ENCODE results near the gene TSPAN33. TPM values are rescaled to one million over a fixed set of nuclear protein-coding genes. Genes with fewer than 3 reads are reported as not detected.

The TSPAN33 gene
- total RNA-seq, 1 donor from 2014 or later = 6.6 TPM

Other genes with a start within 250 kb of the TSPAN33 start
- 2.2 TPM for gene KCP, start 234.0 kb upstream of the TSPAN33 start, total RNA-seq (ENCODE audit: unreplicated experiment)
- gene IRF5, start 206.8 kb upstream of the TSPAN33 start, total RNA-seq (ENCODE audit: unreplicated experiment) = not detected
- 53.8 TPM for gene TNPO3, start 89.6 kb upstream of the TSPAN33 start, total RNA-seq (ENCODE audit: unreplicated experiment)
- 5.9 TPM for gene SMO, start 43.9 kb downstream of the TSPAN33 start, total RNA-seq (ENCODE audit: unreplicated experiment)
- gene AHCYL2, start 80.3 kb downstream of the TSPAN33 start, total RNA-seq (ENCODE audit: unreplicated experiment) = 16.8 TPM